Mammary epithelial cell (primary cell): Measurements from ENCODE around the gene PLA2R1.

ENCODE experiments used
- CTCF ChIP-seq, 2 donors: IDR thresholded peaks in 1 of 2; conservative IDR thresholded peaks in 1 of 2; 2 replicates each; pipeline ENCODE4 v1.5.1; 2011 to 2012; ENCODE audit warnings: inconsistent platforms in 2 of 2, low read length in 2 of 2, mild to moderate bottlenecking in 2 of 2, control low read depth in 1 of 2, low read depth in 1 of 2; ENCODE audit not compliant: insufficient read depth in 1 of 2; ENCODE audit errors: extremely low read depth in 1 of 2
- EZH2 ChIP-seq: IDR thresholded peaks from 2 replicates; pipeline ENCODE4 v1.6.1; 2012; ENCODE audit warnings: low read length, inconsistent platforms, borderline replicate concordance

GRCh38 chr2:159985656-159986055 lies 76.8 kb downstream of the PLA2R1 start:
- TF ChIP-seq EZH2 (no peak), CTCF (conservative IDR thresholded peaks at IDR 0.05 in 1 of 2, IDR thresholded peaks at IDR 0.05 in 1 of 2; ENCODE audit: extremely low read depth in 1 of 2, insufficient read depth in 1 of 2, low read depth in 1 of 2, low read length in 2 of 2) (no peak)
